ENCODE data around the gene AXL. TPM values are rescaled to one million over a fixed set of nuclear protein-coding genes. Genes with fewer than 3 reads are reported as not detected.
"Not testable (repeated sequence)": the region's sequence is repeated elsewhere in the genome, so short reads cannot be mapped to it uniquely, and the experiment has no call there.

Gene AXL
- total and polyA plus RNA-seq, 2 donors (not counting 3 experiments of a cell fraction or from before 2014, with no cell fraction given), result 86.9 to 172 TPM

GRCh38 chr19:41288673-41289530 lies 69.9 kb downstream of the AXL start:
- ChIA-PET POLR2A (no interaction called here), CTCF (interaction anchor here (4.3 kb wide), 1 partner anchor 85 kb away, joined by 18 read pairs; no protein-coding TSS in a partner anchor)
- H3K27me3 ChIP-seq (ENCODE audit: control insufficient read depth in 2 of 2, insufficient read depth in 2 of 2, low read length in 2 of 2), result no peaks in the 10 kb centered on the region
- H3K4me3 ChIP-seq (replicated peaks in 1 of 3; ENCODE audit: insufficient read depth in 1 of 3, low read depth in 1 of 3, low read length in 3 of 3), result no peak overlapping the region
- dilution Hi-C loops (cut with MboI; ENCODE audit: extremely low pct_ligation_motif_present, low sequenced_read_pairs) (no loop called here), intact Hi-C loops (cut with micrococcal nuclease) (no loop called here)
- no peak for TF ChIP-seq EZH2 (IDR thresholded peaks at IDR 0.05; ENCODE audit: borderline replicate concordance, low read depth, low read length, severe bottlenecking)
- no peak for TF ChIP-seq MAX (IDR thresholded peaks at IDR 0.05; ENCODE audit: insufficient read depth, insufficient read length)
- TF ChIP-seq FOS (IDR thresholded peaks at IDR 0.05; ENCODE audit: borderline replicate concordance, insufficient read depth, low read length), result no peak
- TF ChIP-seq CTCF (IDR thresholded peaks at IDR 0.05; ENCODE audit: extremely low read depth in 1 of 2, insufficient read depth in 1 of 2, low read depth in 1 of 2, low read length in 2 of 2), result no peak
- TF ChIP-seq POLR2AphosphoS5 (IDR thresholded peaks at IDR 0.05; ENCODE audit: insufficient read depth, low read depth, low read length), result no peak
- peaks cover 34 to 53% of the 10 kb centered on the region in 2 experiments for H3K36me3 ChIP-seq (ENCODE audit: control insufficient read depth in 2 of 2, extremely low read depth in 1 of 2, insufficient read depth in 2 of 2, low read length in 2 of 2)
- no peak overlapping the region for H3K27ac ChIP-seq (ENCODE audit: insufficient read depth, low read depth, low read length)
- no peaks in the 10 kb centered on the region for H3K9me3 ChIP-seq (replicated peaks; ENCODE audit: control insufficient read depth, insufficient read depth, low read length)
- H4K20me1 ChIP-seq (replicated peaks; ENCODE audit: control insufficient read depth, extremely low read depth, insufficient read depth, low read length), result no peaks in the 10 kb centered on the region
- H2AFZ ChIP-seq (ENCODE audit: low read depth, low read length), result no peak overlapping the region
- FAIRE-seq (no peak), DNase-seq (ENCODE audit: low read depth, low spot score) (no peak)
- no peaks in the 10 kb centered on the region for H3K9me1 ChIP-seq (replicated peaks; ENCODE audit: control insufficient read depth, extremely low read depth, insufficient read depth, low read length)
- no peak overlapping the region for H3K9ac ChIP-seq (replicated peaks; ENCODE audit: extremely low read depth, insufficient read depth, low read length)
- H3K79me2 ChIP-seq (ENCODE audit: control insufficient read depth, insufficient read depth, low read length), result peaks cover 8% of the 10 kb centered on the region
- H3K4me1 ChIP-seq (ENCODE audit: control insufficient read depth, extremely low read depth, insufficient read depth, low read length), result no peaks in the 10 kb centered on the region
- no peak overlapping the region for H3K4me2 ChIP-seq (ENCODE audit: insufficient read depth, low read length)
- no TSS peak for BruUV-seq (replicated peaks)

GRCh38 chr19:41289814-41290213 lies 70.8 kb downstream of the AXL start:
- H4K20me1 ChIP-seq (replicated peaks; ENCODE audit: control insufficient read depth, extremely low read depth, insufficient read depth, low read length); POLR2A ChIA-PET; H3K4me3 ChIP-seq (replicated peaks in 1 of 3; ENCODE audit: insufficient read depth in 1 of 3, low read depth in 1 of 3, low read length in 3 of 3); H3K27me3 ChIP-seq (ENCODE audit: control insufficient read depth in 2 of 2, insufficient read depth in 2 of 2, low read length in 2 of 2); H3K4me2 ChIP-seq (ENCODE audit: insufficient read depth, low read length); DNase-seq (ENCODE audit: low read depth, low spot score); H3K27ac ChIP-seq (ENCODE audit: insufficient read depth, low read depth, low read length); intact Hi-C loops (cut with micrococcal nuclease); H3K4me1 ChIP-seq (ENCODE audit: control insufficient read depth, extremely low read depth, insufficient read depth, low read length); dilution Hi-C loops (cut with MboI; ENCODE audit: extremely low pct_ligation_motif_present, low sequenced_read_pairs); H3K79me2 ChIP-seq (ENCODE audit: control insufficient read depth, insufficient read depth, low read length); BruUV-seq (replicated peaks); H3K9me3 ChIP-seq (replicated peaks; ENCODE audit: control insufficient read depth, insufficient read depth, low read length); H3K9ac ChIP-seq (replicated peaks; ENCODE audit: extremely low read depth, insufficient read depth, low read length); FAIRE-seq; H3K9me1 ChIP-seq (replicated peaks; ENCODE audit: control insufficient read depth, extremely low read depth, insufficient read depth, low read length); H2AFZ ChIP-seq (ENCODE audit: low read depth, low read length): not testable (repeated sequence)
- CTCF ChIA-PET, result interaction anchor here (1.4 to 4.3 kb wide), 2 partner anchors 26 to 86 kb away, joined by 3 to 18 read pairs; partner anchors contain the start of gene HNRNPUL1
- H3K36me3 ChIP-seq (ENCODE audit: control insufficient read depth in 2 of 2, extremely low read depth in 1 of 2, insufficient read depth in 2 of 2, low read length in 2 of 2), result peaks cover 37 to 56% of the 10 kb centered on the region in 2 experiments

Measured in endothelial cell of umbilical vein (primary cell).